ENCODE data around the gene GRK5. TPM values are rescaled to one million over a fixed set of nuclear protein-coding genes. Genes with fewer than 3 reads are reported as not detected.

GRK5 gene
- total and polyA plus RNA-seq, 8 donors, result 34.6 to 60.8 (median 54.5) TPM

- H3K27ac ChIP-seq, result no peak overlapping the region
- no peak for TF ChIP-seq CTCF (IDR thresholded peaks at IDR 0.05)
- ATAC-seq (no peak), DNase-seq (no peak)
- H3K27me3 ChIP-seq, result no peaks in the 10 kb centered on the region
- H3K9me3 ChIP-seq, result peaks cover 0 to 5% of the 10 kb centered on the region in 2 donors
- H3K4me1 ChIP-seq, result peaks cover 0 to 31% of the 10 kb centered on the region in 2 donors
- no peak overlapping the region for H3K4me3 ChIP-seq
- H3K36me3 ChIP-seq, result no peaks in the 10 kb centered on the region
- intact Hi-C loops (cut with DNase I), result no loop called here
Measured at GRCh38 chr10:119296703-119297102, 89.3 kb downstream of the GRK5 start.

GRCh38 chr10:119297207-119297968 lies 90.0 kb downstream of the GRK5 start:
- H3K27ac ChIP-seq, result no peak overlapping the region
- peaks cover 0 to 38% of the 10 kb centered on the region in 2 donors for H3K4me1 ChIP-seq
- H3K9me3 ChIP-seq, result peaks cover 0 to 5% of the 10 kb centered on the region in 2 donors
- ATAC-seq, result no peak
- no peak for DNase-seq
- no peak overlapping the region for H3K4me3 ChIP-seq
- H3K36me3 ChIP-seq, result no peaks in the 10 kb centered on the region
- TF ChIP-seq CTCF (IDR thresholded peaks at IDR 0.05), result no peak
- intact Hi-C loops (cut with DNase I), result no loop called here
- H3K27me3 ChIP-seq, result no peaks in the 10 kb centered on the region

GRCh38 chr10:119298810-119299209 lies 91.4 kb downstream of the GRK5 start:
- TF ChIP-seq CTCF (IDR thresholded peaks at IDR 0.05), result no peak
- Histone ChIP-seq H3K4me1 (peaks cover 0 to 42% of the 10 kb centered on the region in 2 donors), H3K36me3 (no peaks in the 10 kb centered on the region), H3K9me3 (peaks cover 0 to 5% of the 10 kb centered on the region in 2 donors), H3K27me3 (no peaks in the 10 kb centered on the region), H3K4me3 (no peak overlapping the region), H3K27ac (no peak overlapping the region)
- ATAC-seq (no peak), DNase-seq (no peak)
- intact Hi-C loops (cut with DNase I), result no loop called here

GRCh38 chr10:119299531-119299930 lies 92.2 kb downstream of the GRK5 start:
- peaks cover 0 to 43% of the 10 kb centered on the region in 2 donors for H3K4me1 ChIP-seq
- intact Hi-C loops (cut with DNase I), result no loop called here
- ATAC-seq, result peak; percentile 39
- no peak for TF ChIP-seq CTCF (IDR thresholded peaks at IDR 0.05)
- no peaks in the 10 kb centered on the region for H3K27me3 ChIP-seq
- no peak overlapping the region for H3K27ac ChIP-seq
- peaks cover 0 to 5% of the 10 kb centered on the region in 2 donors for H3K9me3 ChIP-seq
- no peaks in the 10 kb centered on the region for H3K36me3 ChIP-seq
- DNase-seq, result peak in 1 of 4 donors; percentile 37
- no peak overlapping the region for H3K4me3 ChIP-seq

- H3K4me3 ChIP-seq, result no peak overlapping the region
- intact Hi-C loops (cut with DNase I), result no loop called here
Measured at GRCh38 chr10:119301397-119301796, 94.0 kb downstream of the GRK5 start.

More at GRCh38 chr10:119301397-119301796, 94.0 kb downstream of the GRK5 start:
- Histone ChIP-seq H3K4me1 (peaks cover 0 to 60% of the 10 kb centered on the region in 2 donors), H3K27ac (peak overlapping the region; percentile 42 to 51), H3K36me3 (no peaks in the 10 kb centered on the region), H3K27me3 (no peaks in the 10 kb centered on the region), H3K9me3 (peaks cover 0 to 5% of the 10 kb centered on the region in 2 donors)
- no peak for TF ChIP-seq CTCF (IDR thresholded peaks at IDR 0.05)
- DNase-seq (no peak), ATAC-seq (peak; percentile 29)

All from left lung (tissue), 10 donors.